Osteocyte (in vitro differentiated cells): ENCODE results near the gene LRRC56. TPM values are rescaled to one million over a fixed set of nuclear protein-coding genes. Genes with fewer than 3 reads are reported as not detected.

Experiments used
- DNase-seq: peaks from one replicate; pipeline ENCODE4 v3.0.0; 2021; ENCODE audit warnings: mixed read lengths; ENCODE audit not compliant: unreplicated experiment; ENCODE audit errors: extremely low spot score
- H3K27ac Mint-ChIP-seq: one replicate; pipeline ENCODE4 v1.8.0; 2021; ENCODE audit warnings: mild to moderate bottlenecking, mixed read lengths; ENCODE audit not compliant: unreplicated experiment
- H3K27me3 Mint-ChIP-seq: one replicate; pipeline ENCODE4 v1.8.0; 2021; ENCODE audit warnings: mixed read lengths; ENCODE audit not compliant: unreplicated experiment
- H3K36me3 Mint-ChIP-seq: one replicate; pipeline ENCODE4 v1.8.0; 2021; ENCODE audit warnings: mixed read lengths; ENCODE audit not compliant: unreplicated experiment
- H3K4me1 Mint-ChIP-seq: one replicate; pipeline ENCODE4 v1.8.0; 2021; ENCODE audit warnings: mixed read lengths; ENCODE audit not compliant: unreplicated experiment
- H3K4me3 Mint-ChIP-seq: one replicate; pipeline ENCODE4 v1.8.0; 2021; ENCODE audit warnings: mild to moderate bottlenecking, moderate library complexity, mixed read lengths; ENCODE audit not compliant: unreplicated experiment
- H3K9me3 Mint-ChIP-seq: one replicate; pipeline ENCODE4 v1.8.0; 2021; ENCODE audit warnings: mixed read lengths; ENCODE audit not compliant: unreplicated experiment
- total RNA-seq: library from RNA; stranded (reverse); gene quantifications from 2 replicates; pipeline ENCODE4 v1.2.1, GENCODE V29; 2021
- TF ChIP-seq, protein P1 (sequence below): fragments of 200-600 bp; sonication (generic); IDR thresholded peaks from 2 replicates; pipeline ENCODE4 v1.5.0; 2021; ENCODE audit warnings: antibody characterized with exemption, mild to moderate bottlenecking, moderate library complexity

LRRC56 gene
- total RNA-seq, 1 donor from 2014 or later = 3.7 TPM

DNA sequence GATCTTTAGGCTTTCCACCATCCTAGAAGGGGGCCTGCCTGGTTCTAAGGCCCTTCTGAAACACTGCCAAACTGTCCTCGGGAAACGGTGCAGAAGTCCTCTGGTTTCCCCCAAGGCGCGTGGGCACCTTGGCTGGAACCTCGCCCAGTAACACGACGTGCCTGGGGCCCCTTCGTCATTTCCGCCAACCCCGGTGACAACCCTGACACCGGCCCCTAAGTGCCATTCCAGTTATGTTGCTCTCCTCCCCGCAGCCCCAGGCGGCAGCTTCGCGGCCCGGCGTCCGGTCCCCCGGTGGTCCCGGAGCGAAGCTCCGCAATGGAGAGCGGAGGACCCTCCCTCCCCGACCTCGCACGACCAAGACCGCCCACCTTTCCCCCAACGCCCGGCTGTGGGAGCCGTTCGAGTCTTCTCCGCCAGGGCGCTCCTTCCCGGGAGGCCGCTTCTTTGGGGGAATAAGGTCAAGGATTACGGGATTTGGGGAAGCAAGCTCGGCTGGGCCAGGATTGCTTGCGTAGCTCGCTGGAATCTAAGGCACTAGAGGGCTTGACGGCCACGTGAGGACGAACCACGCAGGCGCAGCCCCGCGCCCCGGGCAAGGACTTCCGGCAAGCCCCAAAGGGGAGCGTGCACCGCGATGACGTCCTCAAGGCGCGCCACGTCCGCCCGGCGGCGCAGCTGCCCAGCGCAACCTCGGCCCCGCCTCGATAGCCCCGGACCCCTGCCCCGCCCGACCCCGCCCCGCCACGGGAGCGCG is 30.9 kb upstream of the LRRC56 start:
- Mint-ChIP-seq H3K27ac (peak overlapping the region; percentile 99), H3K9me3 (no peaks in the 10 kb centered on the region), H3K36me3 (peaks cover 10% of the 10 kb centered on the region), H3K27me3 (no peaks in the 10 kb centered on the region), H3K4me3 (peak overlapping the region; percentile 97), H3K4me1 (peaks cover 25% of the 10 kb centered on the region)
- DNase-seq = peak; percentile 99
- TF ChIP-seq, protein P1, sequence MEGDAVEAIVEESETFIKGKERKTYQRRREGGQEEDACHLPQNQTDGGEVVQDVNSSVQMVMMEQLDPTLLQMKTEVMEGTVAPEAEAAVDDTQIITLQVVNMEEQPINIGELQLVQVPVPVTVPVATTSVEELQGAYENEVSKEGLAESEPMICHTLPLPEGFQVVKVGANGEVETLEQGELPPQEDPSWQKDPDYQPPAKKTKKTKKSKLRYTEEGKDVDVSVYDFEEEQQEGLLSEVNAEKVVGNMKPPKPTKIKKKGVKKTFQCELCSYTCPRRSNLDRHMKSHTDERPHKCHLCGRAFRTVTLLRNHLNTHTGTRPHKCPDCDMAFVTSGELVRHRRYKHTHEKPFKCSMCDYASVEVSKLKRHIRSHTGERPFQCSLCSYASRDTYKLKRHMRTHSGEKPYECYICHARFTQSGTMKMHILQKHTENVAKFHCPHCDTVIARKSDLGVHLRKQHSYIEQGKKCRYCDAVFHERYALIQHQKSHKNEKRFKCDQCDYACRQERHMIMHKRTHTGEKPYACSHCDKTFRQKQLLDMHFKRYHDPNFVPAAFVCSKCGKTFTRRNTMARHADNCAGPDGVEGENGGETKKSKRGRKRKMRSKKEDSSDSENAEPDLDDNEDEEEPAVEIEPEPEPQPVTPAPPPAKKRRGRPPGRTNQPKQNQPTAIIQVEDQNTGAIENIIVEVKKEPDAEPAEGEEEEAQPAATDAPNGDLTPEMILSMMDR = peak; percentile 14

DNA sequence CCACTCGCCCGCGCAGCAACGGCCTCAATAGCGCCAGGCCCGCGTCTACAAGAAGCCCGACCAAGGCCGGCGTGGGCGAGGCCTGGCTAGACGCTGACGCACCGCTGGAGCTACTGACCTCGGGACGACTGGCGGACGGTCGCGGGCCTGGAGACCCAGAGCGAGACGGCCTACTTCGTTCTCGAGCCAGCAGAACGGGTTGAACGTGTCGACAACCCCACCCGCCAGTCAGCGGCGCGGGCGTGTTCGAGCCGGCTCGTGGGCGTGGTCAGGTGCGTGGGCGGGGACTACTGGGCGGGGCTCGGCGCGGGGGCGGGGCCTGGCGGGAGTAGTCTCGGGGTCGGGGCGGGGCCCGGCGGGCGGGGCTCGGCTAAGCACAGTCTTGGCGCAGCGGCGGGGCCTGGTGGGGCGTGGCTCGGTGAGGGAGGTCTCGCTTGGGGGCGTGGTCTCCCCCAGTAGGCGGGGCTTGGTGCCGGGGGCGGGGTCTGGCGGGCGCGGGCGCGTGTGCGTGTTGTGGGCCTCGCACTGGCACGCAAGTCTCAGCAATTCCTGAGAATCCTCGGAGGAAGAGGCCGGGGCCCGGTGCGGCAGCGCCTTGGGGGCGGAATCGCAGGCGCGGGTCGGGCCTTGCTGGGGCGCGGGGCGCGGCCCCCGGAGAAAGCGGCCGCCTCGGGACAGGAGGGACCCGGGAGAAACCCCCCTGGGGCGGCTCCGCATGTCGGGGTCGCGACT is 30.2 kb upstream of the LRRC56 start, which contains the start of gene RNH1:
RNH1 (minus strand) TSS at position 248 of the 732 bp plus-strand sequence. CDS start 5,080 bp downstream, outside the sequence.
- H3K27ac Mint-ChIP-seq = peak within 1 kb of the TSS; percentile 99
- peak within 1 kb of the TSS; percentile 97 for H3K4me3 Mint-ChIP-seq
- H3K36me3 Mint-ChIP-seq = peaks cover 9% of the 10 kb centered on the region
- H3K9me3 Mint-ChIP-seq = no peaks in the 10 kb centered on the region
- DNase-seq = peak; percentile 100
- peaks cover 25% of the 10 kb centered on the region for H3K4me1 Mint-ChIP-seq
- no peaks in the 10 kb centered on the region for H3K27me3 Mint-ChIP-seq
- TF ChIP-seq, protein P1 = no peak

DNA sequence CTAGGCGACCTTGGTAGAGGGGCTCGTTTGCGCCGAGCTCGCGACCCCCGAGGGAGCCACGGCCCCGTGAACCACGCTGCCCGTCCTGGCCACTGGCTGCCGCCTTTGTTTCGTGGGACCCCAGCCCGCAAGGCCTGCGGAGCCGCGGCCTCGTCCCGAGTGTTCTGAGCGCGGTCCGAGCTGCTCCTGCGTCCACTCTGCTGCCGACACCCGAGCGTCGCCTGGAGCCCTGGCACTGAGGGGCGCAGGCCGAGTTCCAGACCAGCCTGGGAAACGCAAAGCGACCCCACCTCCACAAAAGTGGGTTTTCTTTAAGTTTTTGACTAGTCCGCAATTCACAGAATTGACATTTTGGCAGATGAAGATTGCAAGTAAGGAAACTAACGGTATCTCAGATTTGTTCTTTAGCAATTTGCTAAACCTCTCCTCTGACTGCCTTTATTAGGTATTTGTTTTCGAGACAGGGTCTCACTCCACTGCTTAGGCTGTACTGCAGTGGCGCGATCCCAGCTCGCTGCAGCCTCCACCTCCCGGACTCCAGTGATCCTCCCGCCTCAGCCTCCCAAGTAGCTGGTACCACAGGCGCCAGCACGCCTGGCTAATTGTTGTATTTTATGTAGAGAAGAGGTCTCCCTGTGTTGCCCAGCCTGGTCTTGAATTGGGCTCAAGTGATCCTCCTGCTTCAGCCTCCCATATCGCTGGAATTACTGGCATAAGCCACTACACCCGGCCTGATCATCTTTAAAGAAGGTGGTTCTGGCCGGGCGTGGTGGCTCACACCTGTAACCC is 29.4 kb upstream of the LRRC56 start:
- Mint-ChIP-seq H3K27ac (peak overlapping the region; percentile 78), H3K9me3 (no peaks in the 10 kb centered on the region), H3K27me3 (no peaks in the 10 kb centered on the region), H3K4me1 (peaks cover 25% of the 10 kb centered on the region), H3K4me3 (peak overlapping the region; percentile 76), H3K36me3 (peaks cover 12% of the 10 kb centered on the region)
- peak; percentile 85 for DNase-seq
- TF ChIP-seq, protein P1 = no peak

DNA sequence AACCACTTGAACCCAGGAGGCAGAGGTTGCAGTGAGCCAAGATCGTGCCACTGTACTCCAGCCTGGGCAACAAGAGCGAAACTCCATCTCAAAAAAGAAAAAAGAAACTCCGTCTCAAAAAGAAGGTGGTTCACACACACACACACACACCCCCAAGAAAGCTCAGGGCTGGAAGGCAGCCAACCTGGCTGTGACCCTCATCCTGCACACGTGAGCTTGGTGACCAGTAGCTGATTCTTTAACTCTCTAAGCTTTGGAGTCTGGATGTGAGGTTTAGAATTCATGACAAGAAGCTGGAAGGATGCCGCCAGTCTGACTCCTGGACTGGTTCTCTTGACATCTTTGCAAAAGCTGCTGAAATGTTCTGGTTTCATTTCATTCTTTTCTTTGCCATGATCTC is 28.4 kb upstream of the LRRC56 start:
- H3K9me3 Mint-ChIP-seq = no peaks in the 10 kb centered on the region
- peaks cover 25% of the 10 kb centered on the region for H3K4me1 Mint-ChIP-seq
- TF ChIP-seq, protein P1 = no peak
- H3K27ac Mint-ChIP-seq = peak overlapping the region; percentile 52
- peak overlapping the region; percentile 14 for H3K4me3 Mint-ChIP-seq
- no peak for DNase-seq
- peaks cover 15% of the 10 kb centered on the region for H3K36me3 Mint-ChIP-seq
- no peaks in the 10 kb centered on the region for H3K27me3 Mint-ChIP-seq
